K562 (cell line): ENCODE measurements around the gene BCL2L12. TPM values are rescaled to one million over a fixed set of nuclear protein-coding genes. Genes with fewer than 3 reads are reported as not detected.

Experiments used
- ATAC-seq: fragments of 200-7000 bp; cut with Tn5 transposase; 3 replicates; pipeline ENCODE4 v1.9.1; 2020; ENCODE audit warnings: moderate library complexity
- BruUV-seq: library from RNA; stranded (reverse); fragments of 400-500 nt; replicated peaks from 2 replicates; lab custom pipeline; 2021; lab: Mats Ljungman, UMichigan
- CTCF ChIA-PET: fragments of 300-600 bp; formaldehyde crosslinking; extraction: SDS; loops from one replicate; lab custom pipeline; 2021; ENCODE audit warnings: low intra/inter-chr PET ratio; lab: Yijun Ruan, JAX
- POLR2A ChIA-PET: fragments of 300-600, 350-650 bp; sonication (Branson Sonifier 250); formaldehyde crosslinking; extraction: SDS; loops from one replicate; lab custom pipeline; 2021; ENCODE audit warnings: antibody characterized with exemption, inconsistent platforms; lab: Yijun Ruan, JAX
- DNase-seq, 4 experiments: peaks; one replicate each; pipeline versions ENCODE4 v3.0.0 to v3.0.0-alpha.2; 2011 to 2018; ENCODE audit warnings: low spot score in 3 of 4, mixed read lengths in 3 of 4; ENCODE audit errors: extremely low read depth in 1 of 4
- FAIRE-seq: peaks from 2 replicates; lab custom pipeline; 2011; peaks lifted over from hg19 to GRCh38; lab: Jason Lieb, UNC
- H2AFZ ChIP-seq: 2 replicates; pipeline ENCODE4 v1.6.0; 2011; ENCODE audit warnings: low read depth, low read length, control low read depth, inconsistent platforms
- H3K27ac ChIP-seq: fragments of 200-600 bp; 3 replicates; pipeline ENCODE4 v1.8.0; 2011; ENCODE audit warnings: low read depth, mild to moderate bottlenecking, control low read depth, inconsistent platforms, low read length, moderate library complexity, mixed read lengths; ENCODE audit errors: extremely low read depth
- H3K27me3 ChIP-seq, 2 experiments: fragments of 300-600 bp in 1 of 2; 2 replicates in 1 of 2; 3 replicates in 1 of 2; pipeline versions ENCODE4 v1.6.0 to v1.8.0; 2011; ENCODE audit warnings: inconsistent platforms in 2 of 2, low read length in 2 of 2, mild to moderate bottlenecking in 1 of 2, mixed read lengths in 1 of 2, moderate library complexity in 1 of 2; ENCODE audit not compliant: control insufficient read depth in 2 of 2, insufficient read depth in 2 of 2
- H3K36me3 ChIP-seq: fragments of 300-600 bp; 3 replicates; pipeline ENCODE4 v1.8.0; 2011; ENCODE audit warnings: mild to moderate bottlenecking, low read length, inconsistent platforms; ENCODE audit not compliant: control insufficient read depth, insufficient read depth
- H3K4me1 ChIP-seq, 2 experiments: fragments of 200-600 bp in 1 of 2; replicated peaks in 1 of 2; 2 replicates in 1 of 2; 3 replicates in 1 of 2; pipeline versions ENCODE4 v1.5.1 to v1.8.0; 2011; ENCODE audit warnings: inconsistent platforms in 2 of 2, low read length in 2 of 2, mild to moderate bottlenecking in 1 of 2, mixed read lengths in 1 of 2, moderate library complexity in 1 of 2; ENCODE audit not compliant: control insufficient read depth in 2 of 2, insufficient read depth in 2 of 2
- H3K4me2 ChIP-seq: 2 replicates; pipeline ENCODE4 v1.6.1; 2011; ENCODE audit warnings: low read length, control low read depth, inconsistent platforms, mixed read lengths; ENCODE audit not compliant: insufficient read depth
- H3K4me3 ChIP-seq: fragments of 200-600 bp; sonication (generic), shearing (Covaris generic); 2 replicates; pipeline ENCODE4 v1.5.1; 2016; ENCODE audit warnings: control low read depth, inconsistent platforms
- H3K79me2 ChIP-seq: fragments of 200-600 bp; 3 replicates; pipeline ENCODE4 v1.8.0; 2011; ENCODE audit warnings: low read length, inconsistent platforms; ENCODE audit not compliant: control insufficient read depth, insufficient read depth
- H3K9ac ChIP-seq, 2 experiments: 2 replicates each; pipeline versions ENCODE4 v1.6.0 to v1.6.1; 2011; ENCODE audit warnings: low read depth in 2 of 2, low read length in 2 of 2, control low read depth in 1 of 2, inconsistent platforms in 1 of 2, mild to moderate bottlenecking in 1 of 2, mixed read lengths in 1 of 2; ENCODE audit not compliant: insufficient read depth in 1 of 2
- H3K9me1 ChIP-seq: one replicate; pipeline ENCODE4 v1.6.0; 2011; ENCODE audit warnings: inconsistent platforms, mild to moderate bottlenecking, low read length, moderate library complexity; ENCODE audit not compliant: control insufficient read depth, insufficient read depth
- H3K9me3 ChIP-seq: replicated peaks from 2 replicates; pipeline ENCODE4 v1.5.1; 2011; ENCODE audit warnings: low read depth, low read length, inconsistent platforms; ENCODE audit not compliant: control insufficient read depth, insufficient read depth
- H4K20me1 ChIP-seq: replicated peaks from 2 replicates; pipeline ENCODE4 v1.6.1; 2011; ENCODE audit warnings: low read length, inconsistent platforms, mixed read lengths; ENCODE audit not compliant: control insufficient read depth, insufficient read depth
- DNMT1 ChIP-seq: fragments of 450-650 bp; IDR thresholded peaks from 2 replicates; pipeline ENCODE4 v1.6.1; 2016; ENCODE audit warnings: antibody characterized with exemption, mild to moderate bottlenecking
- HMG20B ChIP-seq: fragments of 250-450 bp; sonication (Bioruptor Pico); IDR thresholded peaks from 2 replicates; pipeline ENCODE4 v1.5.0; 2021; ENCODE audit warnings: mild to moderate bottlenecking
- PHTF2 ChIP-seq: fragments of 250-450 bp; sonication (Bioruptor Pico); IDR thresholded peaks from 2 replicates; pipeline ENCODE4 v1.5.0; 2021; ENCODE audit warnings: mild to moderate bottlenecking
- RBFOX2 ChIP-seq: fragments of 200-400 bp; formaldehyde crosslinking; IDR thresholded peaks from 2 replicates; pipeline ENCODE4 v1.6.1; 2017; ENCODE audit warnings: low read depth, mild to moderate bottlenecking, low read length, moderate library complexity
- ZNF165 ChIP-seq: fragments of 250-450 bp; sonication (Bioruptor Pico); IDR thresholded peaks from 2 replicates; pipeline ENCODE4 v1.4.0; 2020; ENCODE audit warnings: borderline replicate concordance
- ZNF583 ChIP-seq: fragments of 250-450 bp; sonication (Bioruptor Pico); IDR thresholded peaks from 2 replicates; pipeline ENCODE4 v1.4.0; 2020
- ZNF668 ChIP-seq: fragments of 250-450 bp; sonication (Bioruptor Pico); IDR thresholded peaks from 2 replicates; pipeline ENCODE4 v1.8.0; 2022; ENCODE audit warnings: mild to moderate bottlenecking, inconsistent platforms
- WGBS: fragments of 100-300 bp; shearing (Covaris generic); methylation state at CpG from one replicate; pipeline ENCODE4 v1.1.6; 2016; ENCODE audit warnings: low coverage, mixed read lengths; ENCODE audit not compliant: insufficient coverage; ENCODE audit errors: missing lambda C conversion rate; 5-methylcytosine and 5-hydroxymethylcytosine counted together
- in situ Hi-C: fragments of 300-500 bp; cut with MboI; formaldehyde crosslinking; loops from 4 replicates; pipeline ENCODE4 v1.15.0; 2018; ENCODE audit warnings: inconsistent platforms, mixed read lengths
- intact Hi-C: fragments of 100-400 bp; cut with micrococcal nuclease; formaldehyde crosslinking; loops from 2 replicates; pipeline ENCODE4 v1.14.2; 2022
- polyA plus RNA-seq, 8 experiments: library from polyadenylated mRNA; depleted of rRNA in 4 of 8; stranded (reverse) in 5 of 8; unstranded in 3 of 8; fragments of >200 nt; fragmentation: Nextera tagmentation in 2 of 8; fragmentation: Illumina TruSeq in 1 of 8; extraction: Ambion mirVana in 2 of 8; extraction: Trizol in 1 of 8; gene quantifications; 2 replicates each; pipeline versions ENCODE4 v1.2.1 to v1.2.3, GENCODE V29; 2011 to 2014; ENCODE audit warnings: inconsistent platforms in 1 of 8, missing spikeins in 1 of 8
- total RNA-seq, 7 experiments: library from RNA; depleted of rRNA in 6 of 7; stranded (reverse); fragments of >200 nt in 6 of 7; fragmentation: Illumina TruSeq in 2 of 7; extraction: Trizol in 2 of 7; gene quantifications; 2 replicates each; pipeline versions ENCODE4 v1.2.1 to v1.2.3, GENCODE V29; 2011 to 2021; ENCODE audit warnings: low replicate concordance in 1 of 7
- TF ChIP-seq, protein P1 (sequence below): sonication (generic); formaldehyde crosslinking; IDR thresholded peaks from 2 replicates; pipeline ENCODE4 v1.8.1; 2023; ENCODE audit warnings: mild to moderate bottlenecking, missing genetic modification reagents
- TF ChIP-seq, protein P2 (sequence below), 2 experiments: fragments of 450-650 bp; conservative IDR thresholded peaks; 2 replicates each; pipeline ENCODE4 v1.6.1; 2017; ENCODE audit warnings: mild to moderate bottlenecking in 2 of 2, moderate library complexity in 2 of 2

The BCL2L12 gene
- total and polyA plus RNA-seq, 9 of the 15 experiments (the other 6 are each of a cell fraction or from before 2014, with no cell fraction given) = 7.4 to 263 (median 81.2) TPM

DNA sequence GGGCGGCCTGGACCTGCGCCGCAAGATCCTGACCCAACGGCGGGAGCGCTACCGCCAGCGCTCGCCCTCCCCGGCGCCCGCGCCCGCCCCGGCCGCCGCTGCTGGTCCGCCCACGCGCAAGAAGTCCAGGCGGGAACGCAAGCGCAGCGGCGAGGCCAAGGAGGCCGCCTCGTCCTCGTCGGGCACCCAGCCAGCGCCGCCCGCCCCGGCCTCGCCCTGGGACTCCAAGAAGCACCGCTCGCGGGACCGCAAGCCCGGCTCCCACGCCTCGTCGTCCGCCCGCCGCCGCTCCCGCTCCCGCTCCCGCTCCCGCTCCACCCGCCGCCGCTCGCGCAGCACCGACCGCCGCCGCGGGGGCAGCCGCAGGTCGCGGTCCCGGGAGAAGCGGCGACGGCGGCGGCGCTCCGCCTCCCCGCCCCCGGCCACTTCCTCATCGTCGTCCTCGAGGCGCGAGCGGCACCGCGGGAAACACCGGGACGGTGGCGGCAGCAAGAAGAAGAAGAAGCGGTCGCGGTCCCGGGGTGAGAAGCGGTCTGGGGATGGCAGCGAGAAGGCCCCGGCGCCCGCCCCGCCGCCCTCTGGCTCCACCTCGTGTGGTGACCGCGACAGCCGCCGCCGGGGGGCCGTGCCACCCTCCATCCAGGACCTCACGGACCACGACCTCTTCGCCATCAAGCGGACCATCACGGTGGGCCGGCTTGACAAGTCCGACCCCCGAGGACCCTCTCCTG lies 13.7 kb upstream of the BCL2L12 start:
- Histone ChIP-seq H3K4me1 (peaks cover 0 to 3% of the 10 kb centered on the region in 2 experiments; a peak in 2 of 5 replicates), H3K27ac (no peak overlapping the region), H4K20me1 (0 out of 2 replicates have a peak, but pooled peaks cover 4% of the 10 kb centered on the region), H3K27me3 (no peaks in the 10 kb centered on the region), H3K4me2 (no peak overlapping the region), H3K9ac (no peak overlapping the region), H3K9me1 (no peaks in the 10 kb centered on the region), H3K9me3 (no peaks in the 10 kb centered on the region; the same call in 1 of the 2 replicates), H3K36me3 (peaks cover 79% of the 10 kb centered on the region; the same call in 2 of the 3 replicates), H3K79me2 (peaks cover 4% of the 10 kb centered on the region; the same call in 1 of the 3 replicates), H2AFZ (no peak overlapping the region), H3K4me3 (no peak overlapping the region)
- ATAC-seq (no peak), FAIRE-seq (no peak), DNase-seq (no peak)
- no CpG with 5 or more reads among the region's 110 CpGs for WGBS
- BruUV-seq = no TSS peak
- no peak for TF ChIP-seq DNMT1
- 0 out of 2 replicates have a peak, but pooled peaks have one; percentile 5 for TF ChIP-seq RBFOX2
- TF ChIP-seq, protein P1, sequence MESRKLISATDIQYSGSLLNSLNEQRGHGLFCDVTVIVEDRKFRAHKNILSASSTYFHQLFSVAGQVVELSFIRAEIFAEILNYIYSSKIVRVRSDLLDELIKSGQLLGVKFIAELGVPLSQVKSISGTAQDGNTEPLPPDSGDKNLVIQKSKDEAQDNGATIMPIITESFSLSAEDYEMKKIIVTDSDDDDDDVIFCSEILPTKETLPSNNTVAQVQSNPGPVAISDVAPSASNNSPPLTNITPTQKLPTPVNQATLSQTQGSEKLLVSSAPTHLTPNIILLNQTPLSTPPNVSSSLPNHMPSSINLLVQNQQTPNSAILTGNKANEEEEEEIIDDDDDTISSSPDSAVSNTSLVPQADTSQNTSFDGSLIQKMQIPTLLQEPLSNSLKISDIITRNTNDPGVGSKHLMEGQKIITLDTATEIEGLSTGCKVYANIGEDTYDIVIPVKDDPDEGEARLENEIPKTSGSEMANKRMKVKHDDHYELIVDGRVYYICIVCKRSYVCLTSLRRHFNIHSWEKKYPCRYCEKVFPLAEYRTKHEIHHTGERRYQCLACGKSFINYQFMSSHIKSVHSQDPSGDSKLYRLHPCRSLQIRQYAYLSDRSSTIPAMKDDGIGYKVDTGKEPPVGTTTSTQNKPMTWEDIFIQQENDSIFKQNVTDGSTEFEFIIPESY = peak; percentile 78; the same call in 1 of the 2 replicates
- TF ChIP-seq, protein P2, sequence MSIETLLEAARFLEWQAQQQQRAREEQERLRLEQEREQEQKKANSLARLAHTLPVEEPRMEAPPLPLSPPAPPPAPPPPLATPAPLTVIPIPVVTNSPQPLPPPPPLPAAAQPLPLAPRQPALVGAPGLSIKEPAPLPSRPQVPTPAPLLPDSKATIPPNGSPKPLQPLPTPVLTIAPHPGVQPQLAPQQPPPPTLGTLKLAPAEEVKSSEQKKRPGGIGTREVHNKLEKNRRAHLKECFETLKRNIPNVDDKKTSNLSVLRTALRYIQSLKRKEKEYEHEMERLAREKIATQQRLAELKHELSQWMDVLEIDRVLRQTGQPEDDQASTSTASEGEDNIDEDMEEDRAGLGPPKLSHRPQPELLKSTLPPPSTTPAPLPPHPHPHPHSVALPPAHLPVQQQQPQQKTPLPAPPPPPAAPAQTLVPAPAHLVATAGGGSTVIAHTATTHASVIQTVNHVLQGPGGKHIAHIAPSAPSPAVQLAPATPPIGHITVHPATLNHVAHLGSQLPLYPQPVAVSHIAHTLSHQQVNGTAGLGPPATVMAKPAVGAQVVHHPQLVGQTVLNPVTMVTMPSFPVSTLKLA (conservative IDR thresholded peaks at IDR 0.05) = no peak
- no peak for TF ChIP-seq ZNF668 (CRISPR knock-in tag)
- TF ChIP-seq HMG20B (CRISPR knock-in tag) = no peak
- no peak for TF ChIP-seq PHTF2 (CRISPR knock-in tag)
- TF ChIP-seq ZNF583 = no peak
- no peak for TF ChIP-seq ZNF165
- POLR2A ChIA-PET = no interaction called here
- in situ Hi-C loops (no loop called here), intact Hi-C loops (no loop called here)
- CTCF ChIA-PET = no interaction called here
